HAP-1 (cell line): ENCODE data around the gene PAK3.
A peak's percentile ranks its signal among the peaks of the same experiment; 100 is the strongest.

Experiments used
- DNase-seq, 2 experiments: peaks; one replicate each; pipeline ENCODE4 v3.0.0-alpha.2; 2016 to 2020; ENCODE audit warnings: low spot score in 2 of 2
- H3K27me3 ChIP-seq: fragments of 250-450 bp; sonication (Bioruptor Pico); 2 replicates; pipeline ENCODE4 v1.5.1; 2020; ENCODE audit warnings: low read depth, mild to moderate bottlenecking, moderate library complexity
- H3K36me3 ChIP-seq: fragments of 250-450 bp; sonication (Bioruptor Pico); replicated peaks from 2 replicates; pipeline ENCODE4 v1.5.1; 2020; ENCODE audit warnings: mild to moderate bottlenecking
- H3K4me1 ChIP-seq: fragments of 250-450 bp; sonication (Bioruptor Pico); 2 replicates; pipeline ENCODE4 v1.5.1; 2020; ENCODE audit warnings: mild to moderate bottlenecking
- H3K4me3 ChIP-seq: fragments of 250-450 bp; sonication (Bioruptor Pico); 2 replicates; pipeline ENCODE4 v1.5.1; 2020; ENCODE audit warnings: mild to moderate bottlenecking, moderate library complexity
- H3K9me3 ChIP-seq: fragments of 250-450 bp; sonication (Bioruptor Pico); 2 replicates; pipeline ENCODE4 v1.5.1; 2020; ENCODE audit warnings: mild to moderate bottlenecking, moderate library complexity
- in situ Hi-C: fragments of 300-500 bp; cut with MboI; formaldehyde crosslinking; loops from 3 replicates; pipeline ENCODE4 v1.14.3; 2020; ENCODE audit warnings: low sequenced_read_pairs, inconsistent platforms, mixed read lengths

PAK3 gene

GRCh38 chrX:111244235-111244750 is 148.3 kb downstream of the PAK3 start:
- Histone ChIP-seq H3K27me3 (no peaks in the 10 kb centered on the region), H3K4me1 (peaks cover 13% of the 10 kb centered on the region), H3K4me3 (no peak overlapping the region), H3K36me3 (no peaks in the 10 kb centered on the region), H3K9me3 (no peaks in the 10 kb centered on the region)
- in situ Hi-C loops, result no loop called here
- DNase-seq, result peak in 1 of 2 experiments; percentile 97

- Histone ChIP-seq H3K27me3 (0 out of 2 replicates have a peak, but pooled peaks cover 2% of the 10 kb centered on the region), H3K36me3 (no peaks in the 10 kb centered on the region), H3K9me3 (no peaks in the 10 kb centered on the region), H3K4me1 (no peaks in the 10 kb centered on the region), H3K4me3 (no peak overlapping the region)
- DNase-seq, result no peak
- in situ Hi-C loops, result loop anchor here (10.0 to 25.0 kb wide), 2 partner anchors 182 to 800 kb away; no protein-coding TSS in a partner anchor
Observed at GRCh38 chrX:111254896-111255693, 159.1 kb downstream of the PAK3 start.

- no peaks in the 10 kb centered on the region for H3K9me3 ChIP-seq
- H3K36me3 ChIP-seq, result no peaks in the 10 kb centered on the region
- H3K4me1 ChIP-seq, result no peaks in the 10 kb centered on the region
- no peaks in the 10 kb centered on the region for H3K27me3 ChIP-seq
- no peak for DNase-seq
- in situ Hi-C loops, result loop anchor here (10.0 to 25.0 kb wide), 2 partner anchors 180 to 803 kb away; no protein-coding TSS in a partner anchor
- H3K4me3 ChIP-seq, result no peak overlapping the region
Observed at GRCh38 chrX:111257733-111258132, 161.7 kb downstream of the PAK3 start.

- Histone ChIP-seq H3K4me3 (no peak overlapping the region), H3K9me3 (no peaks in the 10 kb centered on the region), H3K36me3 (no peaks in the 10 kb centered on the region), H3K27me3 (no peaks in the 10 kb centered on the region), H3K4me1 (no peaks in the 10 kb centered on the region)
- in situ Hi-C loops, result loop anchor here (10.0 to 25.0 kb wide), 2 partner anchors 178 to 805 kb away; no protein-coding TSS in a partner anchor
- DNase-seq, result no peak
Observed at GRCh38 chrX:111259559-111259958, 163.6 kb downstream of the PAK3 start.

GRCh38 chrX:111260451-111260850 is 164.5 kb downstream of the PAK3 start:
- in situ Hi-C loops, result loop anchor here (25.0 kb wide), 1 partner anchor 177 kb away; no protein-coding TSS in a partner anchor
- Histone ChIP-seq H3K4me1 (no peaks in the 10 kb centered on the region), H3K4me3 (no peak overlapping the region), H3K36me3 (no peaks in the 10 kb centered on the region), H3K9me3 (no peaks in the 10 kb centered on the region), H3K27me3 (no peaks in the 10 kb centered on the region)
- DNase-seq, result no peak

GRCh38 chrX:111262086-111262485 is 166.1 kb downstream of the PAK3 start:
- Histone ChIP-seq H3K4me1 (no peaks in the 10 kb centered on the region), H3K9me3 (no peaks in the 10 kb centered on the region), H3K4me3 (no peak overlapping the region), H3K36me3 (no peaks in the 10 kb centered on the region), H3K27me3 (peaks cover 3% of the 10 kb centered on the region; the same call in 1 of the 2 replicates)
- in situ Hi-C loops, result loop anchor here (25.0 kb wide), 1 partner anchor 175 kb away; no protein-coding TSS in a partner anchor
- DNase-seq, result no peak

GRCh38 chrX:111264385-111264784 is 168.4 kb downstream of the PAK3 start:
- Histone ChIP-seq H3K4me3 (no peak overlapping the region), H3K36me3 (no peaks in the 10 kb centered on the region), H3K4me1 (no peaks in the 10 kb centered on the region), H3K9me3 (no peaks in the 10 kb centered on the region), H3K27me3 (peaks cover 3% of the 10 kb centered on the region; the same call in 1 of the 2 replicates)
- in situ Hi-C loops, result loop anchor here (25.0 kb wide), 1 partner anchor 173 kb away; no protein-coding TSS in a partner anchor
- DNase-seq, result peak in 1 of 2 experiments; percentile 23

- DNase-seq, result no peak
- no peak overlapping the region for H3K4me3 ChIP-seq
- H3K36me3 ChIP-seq, result no peaks in the 10 kb centered on the region
- in situ Hi-C loops, result loop anchor here (25.0 kb wide), 1 partner anchor 172 kb away; no protein-coding TSS in a partner anchor
- H3K9me3 ChIP-seq, result no peaks in the 10 kb centered on the region
- H3K4me1 ChIP-seq, result no peaks in the 10 kb centered on the region
- peaks cover 3% of the 10 kb centered on the region; the same call in 1 of the 2 replicates for H3K27me3 ChIP-seq
Observed at GRCh38 chrX:111265486-111265885, 169.5 kb downstream of the PAK3 start.

- H3K9me3 ChIP-seq, result no peaks in the 10 kb centered on the region
- H3K4me3 ChIP-seq, result no peak overlapping the region
- H3K36me3 ChIP-seq, result no peaks in the 10 kb centered on the region
- DNase-seq, result no peak
- peaks cover 3% of the 10 kb centered on the region; the same call in 1 of the 2 replicates for H3K27me3 ChIP-seq
- in situ Hi-C loops, result loop anchor here (25.0 kb wide), 1 partner anchor 169 kb away; no protein-coding TSS in a partner anchor
- no peaks in the 10 kb centered on the region for H3K4me1 ChIP-seq
Observed at GRCh38 chrX:111268506-111268905, 172.5 kb downstream of the PAK3 start.

GRCh38 chrX:111270339-111270738 is 174.3 kb downstream of the PAK3 start, which contains the start of gene CAPN6:
TSS of gene CAPN6 (minus strand) at chrX:111270483. CDS start at chrX:111263936, 6,547 bp downstream.
- Histone ChIP-seq H3K36me3 (no peaks in the 10 kb centered on the region), H3K9me3 (no peaks in the 10 kb centered on the region), H3K4me3 (no peak within 1 kb of the TSS), H3K4me1 (no peaks in the 10 kb centered on the region), H3K27me3 (peaks cover 3% of the 10 kb centered on the region; the same call in 1 of the 2 replicates)
- DNase-seq, result peak in 1 of 2 experiments; percentile 32
- in situ Hi-C loops, result loop anchor here (25.0 kb wide), 1 partner anchor 167 kb away; no protein-coding TSS in a partner anchor
